ENCODE results near the gene IL34.

GRCh38 chr16:70597135-70597835, 49.1 kb upstream of the IL34 start:
- TF ChIP-seq POLR2AphosphoS5 (IDR thresholded peaks at IDR 0.05; ENCODE audit: low read depth, low read length) (no peak), CTCF (IDR thresholded peaks at IDR 0.05) (no peak), EZH2phosphoT487 (IDR thresholded peaks at IDR 0.05; ENCODE audit: borderline replicate concordance, low read depth) (no peak), USF2 (IDR thresholded peaks at IDR 0.05; ENCODE audit: borderline replicate concordance, low read depth, low read length) (no peak), TAF1 (IDR thresholded peaks at IDR 0.05; ENCODE audit: borderline replicate concordance, low read depth, low read length) (no peak), GABPA (IDR thresholded peaks at IDR 0.05; ENCODE audit: low read depth) (no peak), GATA2 (CRISPR knock-in tag; IDR thresholded peaks at IDR 0.05) (no peak), NRF1 (IDR thresholded peaks at IDR 0.05; ENCODE audit: low read depth, low read length) (no peak), FOXM1 (IDR thresholded peaks at IDR 0.05; ENCODE audit: low read depth) (no peak), RCOR1 (IDR thresholded peaks at IDR 0.05; ENCODE audit: low read length) (no peak), EP300 (IDR thresholded peaks at IDR 0.05; ENCODE audit: borderline replicate concordance in 1 of 2, low read depth in 1 of 2, low read length in 1 of 2) (no peak)

Data from SK-N-SH (cell line).